Measurements from ENCODE around the gene PPFIA4. TPM values are rescaled to one million over a fixed set of nuclear protein-coding genes. Genes with fewer than 3 reads are reported as not detected.

PPFIA4 gene
- polyA plus RNA-seq, 4 donors = 0.27 to 1.2 (median 0.54) TPM; not detected in 1

DNA sequence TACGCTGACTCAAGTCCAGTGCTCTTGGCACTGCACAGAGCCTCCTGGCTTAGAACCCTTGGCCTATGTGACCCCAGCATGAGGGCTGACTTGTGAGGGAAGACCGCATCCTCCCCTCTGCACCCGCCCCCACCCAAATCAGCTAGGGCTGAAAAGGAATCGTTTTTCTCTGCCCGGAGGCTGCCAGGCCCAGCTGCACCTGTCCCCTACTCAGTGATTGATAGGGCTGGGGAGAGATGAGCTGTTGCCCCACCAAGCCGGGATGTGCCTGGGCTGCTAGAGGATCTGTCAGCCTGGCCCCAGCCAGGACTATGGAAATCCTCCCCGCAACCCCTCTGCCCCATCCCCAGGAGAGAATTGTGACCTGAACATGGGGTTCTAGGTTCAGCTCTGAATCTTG, 38.9 kb downstream of the PPFIA4 start:
- Histone ChIP-seq H3K4me1 (ENCODE audit: control insufficient read depth in 3 of 3, insufficient read depth in 2 of 3, low read depth in 1 of 3, low read length in 2 of 3) (no peaks in the 10 kb centered on the region), H3K9me3 (ENCODE audit: control insufficient read depth in 2 of 2, insufficient read depth in 1 of 2, low read depth in 1 of 2, low read length in 1 of 2) (peaks cover 0 to 3% of the 10 kb centered on the region in 2 donors), H3K27ac (ENCODE audit: low read depth in 1 of 3, low read length in 2 of 3) (no peak overlapping the region), H3K36me3 (ENCODE audit: control insufficient read depth in 3 of 3, insufficient read depth in 2 of 3, low read depth in 1 of 3, low read length in 3 of 3) (no peaks in the 10 kb centered on the region), H3K4me3 (ENCODE audit: low read depth in 1 of 3, low read length in 3 of 3) (no peak overlapping the region), H3K27me3 (ENCODE audit: control insufficient read depth in 3 of 3, insufficient read depth in 3 of 3, low read length in 3 of 3) (no peaks in the 10 kb centered on the region)
- no peak for FAIRE-seq
- no peak for DNase-seq
- 59 to 79% (median 60%) methylated on average over 7 of the region's 7 CpGs for WGBS, 3 donors

DNA sequence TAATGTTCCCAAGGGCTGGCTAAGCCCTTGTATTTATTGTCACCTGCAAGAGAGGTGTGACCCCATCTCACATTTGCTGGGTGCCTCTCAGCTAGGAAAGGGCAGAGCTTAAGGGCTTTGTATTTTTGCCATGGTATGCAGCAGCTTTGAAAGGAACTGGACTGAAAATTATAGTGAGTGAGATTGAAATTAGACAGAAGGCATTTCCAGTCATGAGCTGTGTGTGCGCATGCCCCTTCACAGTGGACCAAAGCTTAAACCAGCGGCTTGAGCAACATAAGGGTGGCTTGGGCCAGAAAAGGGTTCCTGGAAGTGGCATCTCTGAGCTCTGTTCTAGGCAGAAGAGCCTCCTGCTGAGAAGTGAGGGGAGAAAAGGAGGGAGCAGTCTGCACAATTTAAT, 39.7 kb downstream of the PPFIA4 start:
- H3K9me3 ChIP-seq (ENCODE audit: control insufficient read depth in 2 of 2, insufficient read depth in 1 of 2, low read depth in 1 of 2, low read length in 1 of 2) = peaks cover 0 to 3% of the 10 kb centered on the region in 2 donors
- no peaks in the 10 kb centered on the region for H3K36me3 ChIP-seq (ENCODE audit: control insufficient read depth in 3 of 3, insufficient read depth in 2 of 3, low read depth in 1 of 3, low read length in 3 of 3)
- DNase-seq = no peak
- H3K4me1 ChIP-seq (ENCODE audit: control insufficient read depth in 3 of 3, insufficient read depth in 2 of 3, low read depth in 1 of 3, low read length in 2 of 3) = no peaks in the 10 kb centered on the region
- no peaks in the 10 kb centered on the region for H3K27me3 ChIP-seq (ENCODE audit: control insufficient read depth in 3 of 3, insufficient read depth in 3 of 3, low read length in 3 of 3)
- no peak overlapping the region for H3K4me3 ChIP-seq (ENCODE audit: low read depth in 1 of 3, low read length in 3 of 3)
- H3K27ac ChIP-seq (ENCODE audit: low read depth in 1 of 3, low read length in 2 of 3) = no peak overlapping the region
- 70 to 95% (median 86%) methylated on average over 2 of the region's 2 CpGs for WGBS, 3 donors
- FAIRE-seq = no peak

DNA sequence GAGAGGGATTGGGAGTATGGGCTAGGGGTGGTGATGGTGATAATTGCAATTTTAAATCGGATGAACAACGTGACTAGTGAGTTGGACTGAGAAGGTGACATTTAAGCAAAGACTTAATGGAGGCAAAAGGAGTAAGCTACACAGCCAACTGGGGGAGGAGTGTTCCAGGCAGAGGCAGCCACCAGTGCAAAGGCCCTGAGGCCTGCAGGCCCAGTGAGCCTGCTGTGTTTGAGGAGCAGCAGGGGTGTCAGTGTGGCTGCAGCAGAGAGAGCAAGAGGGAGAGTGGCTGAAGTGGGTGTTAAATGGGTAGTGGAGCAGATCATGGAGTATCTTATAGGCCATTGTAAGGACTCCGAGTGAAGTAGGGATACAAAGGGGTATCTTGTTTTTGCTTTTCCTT, 40.7 kb downstream of the PPFIA4 start:
- Histone ChIP-seq H3K9me3 (ENCODE audit: control insufficient read depth in 2 of 2, insufficient read depth in 1 of 2, low read depth in 1 of 2, low read length in 1 of 2) (no peaks in the 10 kb centered on the region), H3K27ac (ENCODE audit: low read depth in 1 of 3, low read length in 2 of 3) (no peak overlapping the region), H3K4me3 (ENCODE audit: low read depth in 1 of 3, low read length in 3 of 3) (no peak overlapping the region), H3K36me3 (ENCODE audit: control insufficient read depth in 3 of 3, insufficient read depth in 2 of 3, low read depth in 1 of 3, low read length in 3 of 3) (no peaks in the 10 kb centered on the region), H3K27me3 (ENCODE audit: control insufficient read depth in 3 of 3, insufficient read depth in 3 of 3, low read length in 3 of 3) (no peaks in the 10 kb centered on the region), H3K4me1 (ENCODE audit: control insufficient read depth in 3 of 3, insufficient read depth in 2 of 3, low read depth in 1 of 3, low read length in 2 of 3) (no peaks in the 10 kb centered on the region)
- DNase-seq (no peak), FAIRE-seq (no peak)
- WGBS, 3 donors = 90 to 93% (median 92%) methylated on average over 3 of the region's 3 CpGs

- Histone ChIP-seq H3K4me3 (ENCODE audit: low read depth in 1 of 3, low read length in 3 of 3) (no peak overlapping the region), H3K9me3 (ENCODE audit: control insufficient read depth in 2 of 2, insufficient read depth in 1 of 2, low read depth in 1 of 2, low read length in 1 of 2) (no peaks in the 10 kb centered on the region), H3K27ac (ENCODE audit: low read depth in 1 of 3, low read length in 2 of 3) (peak overlapping the region in 2 of 3 donors; percentile 1 to 13), H3K4me1 (ENCODE audit: control insufficient read depth in 3 of 3, insufficient read depth in 2 of 3, low read depth in 1 of 3, low read length in 2 of 3) (no peaks in the 10 kb centered on the region), H3K36me3 (ENCODE audit: control insufficient read depth in 3 of 3, insufficient read depth in 2 of 3, low read depth in 1 of 3, low read length in 3 of 3) (no peaks in the 10 kb centered on the region), H3K27me3 (ENCODE audit: control insufficient read depth in 3 of 3, insufficient read depth in 3 of 3, low read length in 3 of 3) (peaks cover 0 to 12% (median 2%) of the 10 kb centered on the region in 3 donors)
- 36 to 56% (median 54%) methylated on average over 4 of the region's 4 CpGs for WGBS, 3 donors
- DNase-seq = no peak
- no peak for FAIRE-seq
These were observed 42.9 kb downstream of the PPFIA4 start for GRCh38 chr1:203069030-203069747.

GRCh38 chr1:203072002-203072602, 45.8 kb downstream of the PPFIA4 start:
- no peak overlapping the region for H3K27ac ChIP-seq (ENCODE audit: low read depth in 1 of 3, low read length in 2 of 3)
- no peaks in the 10 kb centered on the region for H3K4me1 ChIP-seq (ENCODE audit: control insufficient read depth in 3 of 3, insufficient read depth in 2 of 3, low read depth in 1 of 3, low read length in 2 of 3)
- H3K27me3 ChIP-seq (ENCODE audit: control insufficient read depth in 3 of 3, insufficient read depth in 3 of 3, low read length in 3 of 3) = peaks cover 9 to 40% (median 11%) of the 10 kb centered on the region in 3 donors
- no peak for FAIRE-seq
- H3K36me3 ChIP-seq (ENCODE audit: control insufficient read depth in 3 of 3, insufficient read depth in 2 of 3, low read depth in 1 of 3, low read length in 3 of 3) = no peaks in the 10 kb centered on the region
- no peak for DNase-seq
- no peak overlapping the region for H3K4me3 ChIP-seq (ENCODE audit: low read depth in 1 of 3, low read length in 3 of 3)
- no peaks in the 10 kb centered on the region for H3K9me3 ChIP-seq (ENCODE audit: control insufficient read depth in 2 of 2, insufficient read depth in 1 of 2, low read depth in 1 of 2, low read length in 1 of 2)
- 79 to 84% (median 81%) methylated on average over 7 of the region's 7 CpGs for WGBS, 3 donors

GRCh38 chr1:203072911-203073310, 46.6 kb downstream of the PPFIA4 start:
- no peak overlapping the region for H3K27ac ChIP-seq (ENCODE audit: low read depth in 1 of 3, low read length in 2 of 3)
- peaks cover 9 to 48% (median 11%) of the 10 kb centered on the region in 3 donors for H3K27me3 ChIP-seq (ENCODE audit: control insufficient read depth in 3 of 3, insufficient read depth in 3 of 3, low read length in 3 of 3)
- H3K9me3 ChIP-seq (ENCODE audit: control insufficient read depth in 2 of 2, insufficient read depth in 1 of 2, low read depth in 1 of 2, low read length in 1 of 2) = no peaks in the 10 kb centered on the region
- H3K36me3 ChIP-seq (ENCODE audit: control insufficient read depth in 3 of 3, insufficient read depth in 2 of 3, low read depth in 1 of 3, low read length in 3 of 3) = no peaks in the 10 kb centered on the region
- H3K4me3 ChIP-seq (ENCODE audit: low read depth in 1 of 3, low read length in 3 of 3) = no peak overlapping the region
- H3K4me1 ChIP-seq (ENCODE audit: control insufficient read depth in 3 of 3, insufficient read depth in 2 of 3, low read depth in 1 of 3, low read length in 2 of 3) = no peaks in the 10 kb centered on the region
- no peak for DNase-seq
- WGBS, 3 donors = 77 to 85% (median 82%) methylated on average over 3 of the region's 3 CpGs
- no peak for FAIRE-seq

DNA sequence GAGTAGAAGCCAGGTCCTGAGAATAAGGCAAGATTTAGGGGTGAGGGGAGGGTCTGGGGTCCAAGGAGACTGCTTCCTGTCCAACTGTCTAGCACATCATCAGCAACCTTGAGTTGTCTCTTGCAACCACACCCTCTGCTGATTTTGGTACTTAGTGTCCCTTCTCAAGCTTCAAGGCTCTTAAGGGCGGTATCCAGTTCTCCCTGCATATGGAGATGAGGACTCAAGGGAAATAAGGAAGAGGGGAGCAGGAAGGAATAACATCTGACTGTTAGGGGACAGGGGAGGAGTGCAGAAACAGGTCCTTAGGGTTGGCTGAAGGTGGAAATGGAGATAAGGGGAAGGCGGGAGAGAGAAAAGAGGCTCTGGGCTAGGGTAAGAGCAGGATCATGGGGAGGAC, 47.2 kb downstream of the PPFIA4 start:
- DNase-seq (no peak), FAIRE-seq (no peak)
- 64 to 87% (median 72%) methylated on average over 2 of the region's 2 CpGs for WGBS, 3 donors
- Histone ChIP-seq H3K36me3 (ENCODE audit: control insufficient read depth in 3 of 3, insufficient read depth in 2 of 3, low read depth in 1 of 3, low read length in 3 of 3) (no peaks in the 10 kb centered on the region), H3K4me3 (ENCODE audit: low read depth in 1 of 3, low read length in 3 of 3) (no peak overlapping the region), H3K27ac (ENCODE audit: low read depth in 1 of 3, low read length in 2 of 3) (no peak overlapping the region), H3K27me3 (ENCODE audit: control insufficient read depth in 3 of 3, insufficient read depth in 3 of 3, low read length in 3 of 3) (peaks cover 9 to 54% (median 11%) of the 10 kb centered on the region in 3 donors), H3K4me1 (ENCODE audit: control insufficient read depth in 3 of 3, insufficient read depth in 2 of 3, low read depth in 1 of 3, low read length in 2 of 3) (no peaks in the 10 kb centered on the region), H3K9me3 (ENCODE audit: control insufficient read depth in 2 of 2, insufficient read depth in 1 of 2, low read depth in 1 of 2, low read length in 1 of 2) (no peaks in the 10 kb centered on the region)

- H3K36me3 ChIP-seq (ENCODE audit: control insufficient read depth in 3 of 3, insufficient read depth in 2 of 3, low read depth in 1 of 3, low read length in 3 of 3) = no peaks in the 10 kb centered on the region
- H3K4me3 ChIP-seq (ENCODE audit: low read depth in 1 of 3, low read length in 3 of 3) = no peak overlapping the region
- no peak overlapping the region for H3K27ac ChIP-seq (ENCODE audit: low read depth in 1 of 3, low read length in 2 of 3)
- DNase-seq = no peak
- H3K27me3 ChIP-seq (ENCODE audit: control insufficient read depth in 3 of 3, insufficient read depth in 3 of 3, low read length in 3 of 3) = peaks cover 9 to 59% (median 11%) of the 10 kb centered on the region in 3 donors
- no peaks in the 10 kb centered on the region for H3K4me1 ChIP-seq (ENCODE audit: control insufficient read depth in 3 of 3, insufficient read depth in 2 of 3, low read depth in 1 of 3, low read length in 2 of 3)
- FAIRE-seq = no peak
- no peaks in the 10 kb centered on the region for H3K9me3 ChIP-seq (ENCODE audit: control insufficient read depth in 2 of 2, insufficient read depth in 1 of 2, low read depth in 1 of 2, low read length in 1 of 2)
These were observed 48.3 kb downstream of the PPFIA4 start for GRCh38 chr1:203074610-203075009.
